Neuronal stem cell (in vitro differentiated cells): ENCODE results near the gene ANKRD33B.

Experiments used
- DNase-seq: peaks from one replicate; pipeline ENCODE4 v3.0.0-alpha.2; 2013; ENCODE audit warnings: low spot score
- H2AFZ ChIP-seq: one replicate; pipeline ENCODE4 v1.6.1; 2013; ENCODE audit warnings: mild to moderate bottlenecking, low read length, inconsistent platforms
- H2AK5ac ChIP-seq: 2 replicates; pipeline ENCODE4 v1.6.1; 2013; ENCODE audit warnings: low read depth, mild to moderate bottlenecking, inconsistent platforms, low read length, moderate library complexity, mixed read lengths
- H2BK120ac ChIP-seq: 2 replicates; pipeline ENCODE4 v1.6.1; 2013; ENCODE audit warnings: low read depth, mild to moderate bottlenecking, inconsistent platforms, low read length, moderate library complexity, mixed read lengths
- H2BK12ac ChIP-seq: one replicate; pipeline ENCODE4 v1.6.1; 2013; ENCODE audit warnings: low read length, inconsistent platforms
- H2BK15ac ChIP-seq: 2 replicates; pipeline ENCODE4 v1.6.1; 2013; ENCODE audit warnings: mild to moderate bottlenecking, low read length, inconsistent platforms, mixed read lengths
- H2BK5ac ChIP-seq: one replicate; pipeline ENCODE4 v1.6.1; 2013; ENCODE audit warnings: inconsistent platforms, mild to moderate bottlenecking, low read length, moderate library complexity
- H3K14ac ChIP-seq: one replicate; pipeline ENCODE4 v1.6.1; 2013; ENCODE audit warnings: low read length, inconsistent platforms
- H3K18ac ChIP-seq: 2 replicates; pipeline ENCODE4 v1.6.1; 2013; ENCODE audit warnings: low read length, inconsistent platforms
- H3K23ac ChIP-seq: 2 replicates; pipeline ENCODE4 v1.6.1; 2013; ENCODE audit warnings: low read depth, mild to moderate bottlenecking, mixed read lengths, low read length, inconsistent platforms; ENCODE audit not compliant: poor library complexity
- H3K27ac ChIP-seq: replicated peaks from 3 replicates; pipeline ENCODE4 v1.5.1; 2013; ENCODE audit warnings: low read length, inconsistent platforms
- H3K27me3 ChIP-seq, 3 experiments: 2 replicates each; pipeline ENCODE4 v1.6.1; 2013; ENCODE audit warnings: low read length in 3 of 3, mild to moderate bottlenecking in 2 of 3, inconsistent platforms in 1 of 3, low read depth in 1 of 3, mixed read lengths in 1 of 3, moderate library complexity in 1 of 3; ENCODE audit not compliant: control insufficient read depth in 3 of 3, insufficient read depth in 3 of 3
- H3K36me3 ChIP-seq, 2 donors: replicated peaks in 1 of 2; 2 replicates each; pipeline ENCODE4 v1.6.1; 2013; ENCODE audit warnings: low read length in 2 of 2; ENCODE audit not compliant: control insufficient read depth in 2 of 2, insufficient read depth in 2 of 2
- H3K4ac ChIP-seq: 2 replicates; pipeline ENCODE4 v1.6.1; 2013; ENCODE audit warnings: inconsistent platforms, mild to moderate bottlenecking, low read length, moderate library complexity
- H3K4me1 ChIP-seq, 2 donors: 1 replicate in 1 of 2; 2 replicates in 1 of 2; pipeline ENCODE4 v1.6.1; 2013; ENCODE audit warnings: low read length in 2 of 2, low read depth in 1 of 2; ENCODE audit not compliant: control insufficient read depth in 2 of 2, insufficient read depth in 1 of 2
- H3K4me2 ChIP-seq: one replicate; pipeline ENCODE4 v1.6.1; 2013; ENCODE audit warnings: mild to moderate bottlenecking, low read length, inconsistent platforms; ENCODE audit not compliant: insufficient read depth, poor library complexity, severe bottlenecking
- H3K4me3 ChIP-seq, 2 donors: 2 replicates each; pipeline ENCODE4 v1.5.1; 2013; ENCODE audit warnings: low read length in 2 of 2, mild to moderate bottlenecking in 2 of 2, inconsistent platforms in 1 of 2, moderate library complexity in 1 of 2
- H3K79me1 ChIP-seq: one replicate; pipeline ENCODE4 v1.6.1; 2013; ENCODE audit warnings: low read depth, mild to moderate bottlenecking, inconsistent platforms, low read length, moderate library complexity
- H3K9ac ChIP-seq: one replicate; pipeline ENCODE4 v1.6.1; 2013; ENCODE audit warnings: mild to moderate bottlenecking, low read depth, low read length, inconsistent platforms; ENCODE audit not compliant: poor library complexity
- H3K9me3 ChIP-seq, 2 donors: replicated peaks in 1 of 2; 2 replicates each; pipeline versions ENCODE3 to v1.6.1; 2013; ENCODE audit warnings: low read length in 2 of 2, mild to moderate bottlenecking in 2 of 2, inconsistent platforms in 1 of 2, low read depth in 1 of 2, mixed read lengths in 1 of 2, moderate library complexity in 1 of 2; ENCODE audit not compliant: control insufficient read depth in 2 of 2, insufficient read depth in 1 of 2
- H4K8ac ChIP-seq: one replicate; pipeline ENCODE4 v1.6.1; 2013; ENCODE audit warnings: low read depth, mild to moderate bottlenecking, inconsistent platforms, low read length, moderate library complexity
- H4K91ac ChIP-seq: one replicate; pipeline ENCODE4 v1.6.1; 2013; ENCODE audit warnings: low read length, low read depth, mild to moderate bottlenecking, inconsistent platforms; ENCODE audit not compliant: poor library complexity
- WGBS, 2 donors: extraction: QIAGEN DNeasy Blood & Tissue Kit; methylation state at CpG; one replicate each; pipeline ENCODE4 v1.1.7; 2013; ENCODE audit warnings: missing lambda C conversion rate in 2 of 2, mixed read lengths in 1 of 2; ENCODE audit not compliant: insufficient read length in 2 of 2, insufficient replicate concordance in 1 of 2; ENCODE audit errors: extremely low coverage in 2 of 2; 5-methylcytosine and 5-hydroxymethylcytosine counted together

Gene ANKRD33B

GRCh38 chr5:10584714-10585517 lies 21.0 kb downstream of the ANKRD33B start:
- no peak overlapping the region for H3K18ac ChIP-seq
- no peak overlapping the region for H2BK5ac ChIP-seq
- H3K36me3 ChIP-seq: no peaks in the 10 kb centered on the region
- no peak overlapping the region for H3K27ac ChIP-seq
- no peaks in the 10 kb centered on the region for H3K79me1 ChIP-seq
- no peaks in the 10 kb centered on the region for H3K27me3 ChIP-seq
- WGBS, 2 donors: no CpG with 5 or more reads among the region's 8 CpGs
- H3K4me1 ChIP-seq: peaks cover 4 to 6% of the 10 kb centered on the region in 2 donors
- H2BK15ac ChIP-seq: no peak overlapping the region
- no peak overlapping the region for H3K4me3 ChIP-seq
- no peak overlapping the region for H3K4ac ChIP-seq
- no peak overlapping the region for H2BK12ac ChIP-seq
- no peak overlapping the region for H4K91ac ChIP-seq
- no peak overlapping the region for H2AK5ac ChIP-seq
- no peak overlapping the region for H3K4me2 ChIP-seq
- no peak overlapping the region for H4K8ac ChIP-seq
- H2BK120ac ChIP-seq: no peak overlapping the region
- peaks cover 0 to 2% of the 10 kb centered on the region in 2 donors for H3K9me3 ChIP-seq
- H3K9ac ChIP-seq: no peak overlapping the region
- H3K14ac ChIP-seq: no peak overlapping the region
- H2AFZ ChIP-seq: no peak overlapping the region
- H3K23ac ChIP-seq: no peak overlapping the region
- no peak for DNase-seq

GRCh38 chr5:10585518-10585915 lies 21.6 kb downstream of the ANKRD33B start:
- Histone ChIP-seq H4K91ac (no peak overlapping the region), H2BK12ac (no peak overlapping the region), H2AK5ac (no peak overlapping the region), H2BK120ac (peak overlapping the region; percentile 7), H3K9me3 (peaks cover 0 to 2% of the 10 kb centered on the region in 2 donors), H3K4me3 (no peak overlapping the region), H3K27me3 (no peaks in the 10 kb centered on the region), H3K4me2 (no peak overlapping the region), H2BK15ac (no peak overlapping the region), H3K36me3 (no peaks in the 10 kb centered on the region), H3K14ac (no peak overlapping the region), H3K23ac (no peak overlapping the region), H3K27ac (no peak overlapping the region), H3K79me1 (no peaks in the 10 kb centered on the region), H3K4me1 (peaks cover 6% of the 10 kb centered on the region in 2 donors), H2BK5ac (no peak overlapping the region), H2AFZ (no peak overlapping the region), H3K4ac (peak overlapping the region; percentile 47), H3K18ac (no peak overlapping the region), H4K8ac (no peak overlapping the region), H3K9ac (no peak overlapping the region)
- no CpG with 5 or more reads among the region's 5 CpGs for WGBS, 2 donors
- DNase-seq: no peak

GRCh38 chr5:10586008-10586407 lies 22.1 kb downstream of the ANKRD33B start:
- Histone ChIP-seq H3K4me1 (peaks cover 8 to 11% of the 10 kb centered on the region in 2 donors), H3K4me3 (no peak overlapping the region), H4K8ac (no peak overlapping the region), H2BK5ac (no peak overlapping the region), H3K18ac (no peak overlapping the region), H2BK12ac (no peak overlapping the region), H3K4me2 (no peak overlapping the region), H3K27ac (no peak overlapping the region), H3K36me3 (no peaks in the 10 kb centered on the region), H4K91ac (no peak overlapping the region), H2AFZ (no peak overlapping the region), H3K9me3 (peaks cover 0 to 2% of the 10 kb centered on the region in 2 donors), H3K14ac (no peak overlapping the region), H2BK120ac (peak overlapping the region; percentile 7), H3K9ac (no peak overlapping the region), H2AK5ac (no peak overlapping the region), H3K27me3 (no peaks in the 10 kb centered on the region), H3K23ac (no peak overlapping the region), H2BK15ac (no peak overlapping the region), H3K4ac (no peak overlapping the region), H3K79me1 (no peaks in the 10 kb centered on the region)
- no peak for DNase-seq
- no CpG with 5 or more reads among the region's 4 CpGs for WGBS, 2 donors

- H3K79me1 ChIP-seq: no peaks in the 10 kb centered on the region
- no peak overlapping the region for H4K91ac ChIP-seq
- no peak overlapping the region for H3K4me2 ChIP-seq
- H3K9ac ChIP-seq: no peak overlapping the region
- no peak overlapping the region for H4K8ac ChIP-seq
- no peaks in the 10 kb centered on the region for H3K36me3 ChIP-seq
- H2BK5ac ChIP-seq: no peak overlapping the region
- H3K4me3 ChIP-seq: no peak overlapping the region
- no peak for DNase-seq
- WGBS, 2 donors: no CpG with 5 or more reads among the region's 1 CpG
- no peaks in the 10 kb centered on the region for H3K27me3 ChIP-seq
- no peak overlapping the region for H2BK12ac ChIP-seq
- H3K27ac ChIP-seq: no peak overlapping the region
- no peak overlapping the region for H2AFZ ChIP-seq
- H3K4me1 ChIP-seq: peaks cover 8 to 13% of the 10 kb centered on the region in 2 donors
- no peak overlapping the region for H2AK5ac ChIP-seq
- H2BK15ac ChIP-seq: no peak overlapping the region
- H3K18ac ChIP-seq: no peak overlapping the region
- H3K14ac ChIP-seq: no peak overlapping the region
- no peaks in the 10 kb centered on the region for H3K9me3 ChIP-seq
- no peak overlapping the region for H3K23ac ChIP-seq
- no peak overlapping the region for H3K4ac ChIP-seq
- no peak overlapping the region for H2BK120ac ChIP-seq
These were observed 22.7 kb downstream of the ANKRD33B start for GRCh38 chr5:10586555-10586954.
